SIG-M5 treated with dmso at 0.1 percent for 504 hours (cell line): ENCODE measurements around the gene DYNC1LI1.
"Not testable (repeated sequence)": the region's sequence is repeated elsewhere in the genome, so short reads cannot be mapped to it uniquely, and the experiment has no call there.

Source experiments
- DNase-seq: peaks from one replicate; lab custom pipeline; 2025; ENCODE audit not compliant: unreplicated experiment; lab: John Stamatoyannopoulos, UW

The DYNC1LI1 gene

GRCh38 chr3:32584660-32585059, 14.0 kb upstream of the DYNC1LI1 start:
- DNase-seq: no peak

- no peak for DNase-seq
These were observed 13.1 kb upstream of the DYNC1LI1 start for GRCh38 chr3:32583708-32584107.

GRCh38 chr3:32578669-32579068, 8.0 kb upstream of the DYNC1LI1 start:
- not testable (repeated sequence) for DNase-seq

GRCh38 chr3:32577581-32578556, 7.2 kb upstream of the DYNC1LI1 start:
- peak; percentile 95 for DNase-seq

- no peak for DNase-seq
These were observed 6.5 kb upstream of the DYNC1LI1 start for GRCh38 chr3:32577174-32577573.

GRCh38 chr3:32575451-32576113, 4.9 kb upstream of the DYNC1LI1 start:
- DNase-seq: peak; percentile 82

- DNase-seq: no peak
These were observed 481 bp upstream of the DYNC1LI1 start for GRCh38 chr3:32571192-32571485.

GRCh38 chr3:32569540-32570420, 878 bp downstream of the DYNC1LI1 start:
- DNase-seq: peak; percentile 50

- DNase-seq: peak; percentile 8
These were observed 1.7 kb downstream of the DYNC1LI1 start for GRCh38 chr3:32568953-32569352.

- DNase-seq: no peak
These were observed 6.5 kb downstream of the DYNC1LI1 start for GRCh38 chr3:32564195-32564594.

GRCh38 chr3:32562640-32563039, 8.0 kb downstream of the DYNC1LI1 start:
- no peak for DNase-seq

- DNase-seq: peak; percentile 63
These were observed 12.9 kb downstream of the DYNC1LI1 start for GRCh38 chr3:32557640-32558352.

- DNase-seq: no peak
These were observed 14.3 kb downstream of the DYNC1LI1 start for GRCh38 chr3:32556332-32556731.

GRCh38 chr3:32553973-32554372, 16.7 kb downstream of the DYNC1LI1 start:
- DNase-seq: no peak

- no peak for DNase-seq
These were observed 17.2 kb downstream of the DYNC1LI1 start for GRCh38 chr3:32553459-32553858.

- no peak for DNase-seq
These were observed 18.6 kb downstream of the DYNC1LI1 start for GRCh38 chr3:32552013-32552412.

GRCh38 chr3:32551496-32551895, 19.2 kb downstream of the DYNC1LI1 start:
- DNase-seq: no peak

GRCh38 chr3:32551087-32551486, 19.6 kb downstream of the DYNC1LI1 start:
- DNase-seq: no peak

GRCh38 chr3:32545305-32545704, 25.4 kb downstream of the DYNC1LI1 start:
- no peak for DNase-seq

GRCh38 chr3:32544894-32545293, 25.8 kb downstream of the DYNC1LI1 start:
- no peak for DNase-seq

GRCh38 chr3:32542807-32543206, 27.9 kb downstream of the DYNC1LI1 start:
- DNase-seq: no peak
